ENCODE data around the gene CWC25.
A peak's percentile ranks its signal among the peaks of the same experiment; 100 is the strongest.

Gene CWC25

DNA sequence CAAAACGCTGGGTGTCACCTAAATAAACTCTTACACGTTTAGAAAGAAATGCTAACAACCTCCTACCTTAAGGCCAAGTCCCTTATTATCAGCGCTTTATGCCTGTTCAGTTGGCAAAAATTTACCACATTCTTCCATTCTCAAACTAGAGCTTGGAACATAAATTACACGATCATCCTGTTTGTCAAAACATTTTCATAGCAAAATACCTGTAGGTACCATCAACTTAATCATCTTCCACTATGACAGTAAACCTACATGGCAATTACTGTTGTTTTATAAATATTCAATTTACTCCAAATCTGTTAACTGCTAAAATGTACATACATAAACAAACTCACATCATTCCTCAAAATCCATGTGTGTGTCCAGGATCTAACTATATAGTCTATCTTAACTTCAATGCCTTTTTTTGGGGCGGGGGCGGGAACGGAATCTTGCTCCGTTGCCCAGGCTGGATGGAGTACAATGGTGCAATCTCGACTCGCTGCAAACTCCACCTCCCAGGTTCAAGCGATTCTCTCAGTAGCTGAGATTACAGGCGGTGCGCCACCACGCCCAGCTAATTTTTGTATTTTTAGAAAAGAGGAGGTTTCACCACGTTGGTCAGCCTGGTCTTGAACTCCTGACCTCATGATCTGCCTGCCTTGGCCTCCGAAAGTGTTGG, 24.0 kb upstream of the CWC25 start:
- H3K9me3 ChIP-seq (ENCODE audit: control insufficient read depth, low read depth, low read length), result no peaks in the 10 kb centered on the region
- H3K9ac ChIP-seq (ENCODE audit: low read length), result no peak overlapping the region
- H3K4me1 ChIP-seq (ENCODE audit: control insufficient read depth, low read depth, low read length), result peaks cover 10% of the 10 kb centered on the region
- no peak overlapping the region for H3K27ac ChIP-seq (ENCODE audit: low read length)
- no peaks in the 10 kb centered on the region for H3K27me3 ChIP-seq (ENCODE audit: control insufficient read depth, insufficient read depth, low read length)
- no peak overlapping the region for H3K4me3 ChIP-seq (ENCODE audit: low read length)
- peaks cover 54% of the 10 kb centered on the region for H3K36me3 ChIP-seq (ENCODE audit: control insufficient read depth, low read depth, low read length)

DNA sequence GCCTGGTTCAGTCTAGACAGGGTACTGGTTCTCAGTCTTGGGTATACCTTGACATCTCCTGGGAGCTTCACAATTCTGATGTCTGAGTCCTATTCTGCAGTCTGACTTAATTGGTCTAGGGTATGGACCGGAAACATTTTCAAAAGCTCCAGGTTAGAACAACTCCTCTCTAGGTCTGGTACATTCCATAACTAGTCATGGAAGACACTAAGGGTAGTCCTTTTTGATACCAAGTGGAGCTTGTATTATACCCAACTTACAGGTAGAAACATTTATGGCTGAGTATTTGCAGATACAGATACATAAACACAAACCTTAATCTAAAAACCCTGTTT, 23.4 kb upstream of the CWC25 start:
- no peaks in the 10 kb centered on the region for H3K9me3 ChIP-seq (ENCODE audit: control insufficient read depth, low read depth, low read length)
- peaks cover 54% of the 10 kb centered on the region for H3K36me3 ChIP-seq (ENCODE audit: control insufficient read depth, low read depth, low read length)
- H3K9ac ChIP-seq (ENCODE audit: low read length), result no peak overlapping the region
- peaks cover 10% of the 10 kb centered on the region for H3K4me1 ChIP-seq (ENCODE audit: control insufficient read depth, low read depth, low read length)
- no peak overlapping the region for H3K27ac ChIP-seq (ENCODE audit: low read length)
- no peaks in the 10 kb centered on the region for H3K27me3 ChIP-seq (ENCODE audit: control insufficient read depth, insufficient read depth, low read length)
- no peak overlapping the region for H3K4me3 ChIP-seq (ENCODE audit: low read length)

DNA sequence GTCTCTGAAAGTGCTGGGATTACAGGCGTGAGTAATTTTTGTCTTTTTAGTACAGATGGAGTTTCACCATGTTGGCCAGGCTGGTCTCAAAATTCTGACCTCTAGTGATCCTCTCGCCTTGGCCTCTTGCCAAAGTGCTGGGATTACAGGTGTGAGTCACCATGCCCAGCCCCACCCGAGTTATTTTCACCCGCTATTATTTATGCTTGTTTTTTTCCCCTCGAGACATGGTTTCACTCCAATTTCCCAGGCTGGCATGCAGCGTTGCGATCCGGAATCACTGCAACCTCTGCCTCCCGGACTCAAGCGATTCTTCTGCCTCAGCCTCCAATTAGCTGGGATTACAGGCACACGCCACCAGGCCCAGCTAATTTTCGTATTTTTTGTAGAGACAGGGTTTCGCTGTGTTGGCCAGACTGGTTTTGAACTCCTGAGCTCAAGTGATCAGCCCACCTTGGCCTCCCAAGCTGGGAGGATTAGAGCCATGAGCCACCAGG, 19.2 kb upstream of the CWC25 start:
- Histone ChIP-seq H3K9me3 (ENCODE audit: control insufficient read depth, low read depth, low read length) (no peaks in the 10 kb centered on the region), H3K36me3 (ENCODE audit: control insufficient read depth, low read depth, low read length) (peaks cover 19% of the 10 kb centered on the region), H3K4me1 (ENCODE audit: control insufficient read depth, low read depth, low read length) (no peaks in the 10 kb centered on the region), H3K27ac (ENCODE audit: low read length) (no peak overlapping the region), H3K4me3 (ENCODE audit: low read length) (no peak overlapping the region), H3K27me3 (ENCODE audit: control insufficient read depth, insufficient read depth, low read length) (no peaks in the 10 kb centered on the region), H3K9ac (ENCODE audit: low read length) (no peak overlapping the region)

DNA sequence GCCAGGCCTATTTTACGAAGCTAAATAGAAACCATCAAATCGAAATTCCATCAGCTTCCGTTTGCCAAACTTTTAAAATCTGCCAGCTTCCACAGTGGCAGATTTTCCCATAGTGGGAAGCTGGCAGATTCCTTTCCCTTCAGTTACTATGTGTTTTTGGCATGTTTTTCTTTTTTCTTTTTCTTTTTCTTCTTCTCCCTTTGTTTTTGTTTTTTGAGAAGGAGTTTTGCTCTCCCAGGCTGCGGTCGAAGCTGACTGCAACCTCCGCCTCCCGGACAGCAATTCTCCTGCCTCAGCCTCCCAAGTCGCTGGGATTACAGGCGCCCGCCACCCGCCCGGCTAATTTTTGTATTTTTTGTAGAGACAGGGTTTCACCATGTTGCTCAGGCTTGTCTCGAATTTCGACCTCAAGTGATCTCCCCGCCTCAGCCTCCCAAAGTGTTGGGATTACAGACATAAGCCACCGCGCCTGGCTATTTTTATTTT, 684 bp upstream of the CWC25 start:
- Histone ChIP-seq H3K4me1 (ENCODE audit: control insufficient read depth, low read depth, low read length) (no peaks in the 10 kb centered on the region), H3K4me3 (ENCODE audit: low read length) (peak overlapping the region; percentile 85), H3K27ac (ENCODE audit: low read length) (peak overlapping the region; percentile 100), H3K9ac (ENCODE audit: low read length) (peak overlapping the region; percentile 99), H3K36me3 (ENCODE audit: control insufficient read depth, low read depth, low read length) (no peaks in the 10 kb centered on the region), H3K9me3 (ENCODE audit: control insufficient read depth, low read depth, low read length) (no peaks in the 10 kb centered on the region), H3K27me3 (ENCODE audit: control insufficient read depth, insufficient read depth, low read length) (no peaks in the 10 kb centered on the region)

DNA sequence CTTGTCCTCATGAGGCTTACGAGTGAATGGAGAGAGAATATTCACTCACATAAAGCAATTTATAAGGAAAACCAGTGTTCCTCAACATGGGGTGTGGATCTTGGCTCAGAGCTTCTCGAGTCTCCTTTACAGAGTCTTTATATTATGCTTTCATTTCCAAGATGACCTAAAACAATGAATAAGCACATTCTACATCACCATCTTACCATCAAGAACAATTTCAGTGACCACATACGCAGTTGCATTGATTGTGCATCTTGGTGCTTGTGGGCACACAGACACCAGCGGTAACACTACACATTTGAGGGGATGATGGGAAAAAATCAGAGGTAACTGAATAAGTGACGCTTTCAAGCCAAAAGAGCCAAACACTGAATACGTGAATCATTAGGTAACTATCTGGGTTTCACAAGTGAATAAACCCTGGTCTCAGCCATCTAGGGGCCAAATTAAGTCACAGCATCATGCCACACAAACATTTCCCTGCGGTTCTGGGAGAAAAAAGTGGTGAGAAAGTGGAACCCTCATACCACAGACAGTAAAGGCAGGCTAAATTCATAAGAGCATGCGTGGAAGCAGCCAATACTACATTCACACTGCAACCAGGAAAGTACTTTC, 9.4 kb downstream of the CWC25 start:
- Histone ChIP-seq H3K9me3 (ENCODE audit: control insufficient read depth, low read depth, low read length) (no peaks in the 10 kb centered on the region), H3K9ac (ENCODE audit: low read length) (no peak overlapping the region), H3K4me3 (ENCODE audit: low read length) (no peak overlapping the region), H3K27me3 (ENCODE audit: control insufficient read depth, insufficient read depth, low read length) (no peaks in the 10 kb centered on the region), H3K36me3 (ENCODE audit: control insufficient read depth, low read depth, low read length) (peaks cover 31% of the 10 kb centered on the region), H3K4me1 (ENCODE audit: control insufficient read depth, low read depth, low read length) (no peaks in the 10 kb centered on the region), H3K27ac (ENCODE audit: low read length) (no peak overlapping the region)

DNA sequence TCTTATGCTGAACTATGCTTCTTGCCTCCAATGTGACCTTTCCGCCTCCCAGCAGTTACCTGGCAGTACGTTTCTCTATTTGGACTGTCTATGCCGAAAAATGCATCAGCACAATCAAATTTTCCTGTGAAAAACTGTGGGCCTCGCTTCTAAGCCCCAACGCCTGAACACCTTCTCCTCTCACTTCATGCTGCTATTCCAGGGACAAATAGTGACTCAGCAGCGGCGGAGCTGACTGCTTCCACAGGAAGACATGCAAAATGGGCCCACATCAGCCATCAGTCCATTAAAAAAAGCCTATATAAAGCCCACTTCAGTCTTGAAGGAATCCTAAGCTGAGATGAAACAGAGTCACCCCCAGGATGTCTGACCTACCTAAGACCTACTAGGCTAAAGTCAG, 15.3 kb downstream of the CWC25 start:
- H3K27ac ChIP-seq (ENCODE audit: low read length), result no peak overlapping the region
- H3K27me3 ChIP-seq (ENCODE audit: control insufficient read depth, insufficient read depth, low read length), result no peaks in the 10 kb centered on the region
- H3K4me3 ChIP-seq (ENCODE audit: low read length), result no peak overlapping the region
- peaks cover 48% of the 10 kb centered on the region for H3K36me3 ChIP-seq (ENCODE audit: control insufficient read depth, low read depth, low read length)
- no peaks in the 10 kb centered on the region for H3K4me1 ChIP-seq (ENCODE audit: control insufficient read depth, low read depth, low read length)
- H3K9ac ChIP-seq (ENCODE audit: low read length), result no peak overlapping the region
- no peaks in the 10 kb centered on the region for H3K9me3 ChIP-seq (ENCODE audit: control insufficient read depth, low read depth, low read length)

DNA sequence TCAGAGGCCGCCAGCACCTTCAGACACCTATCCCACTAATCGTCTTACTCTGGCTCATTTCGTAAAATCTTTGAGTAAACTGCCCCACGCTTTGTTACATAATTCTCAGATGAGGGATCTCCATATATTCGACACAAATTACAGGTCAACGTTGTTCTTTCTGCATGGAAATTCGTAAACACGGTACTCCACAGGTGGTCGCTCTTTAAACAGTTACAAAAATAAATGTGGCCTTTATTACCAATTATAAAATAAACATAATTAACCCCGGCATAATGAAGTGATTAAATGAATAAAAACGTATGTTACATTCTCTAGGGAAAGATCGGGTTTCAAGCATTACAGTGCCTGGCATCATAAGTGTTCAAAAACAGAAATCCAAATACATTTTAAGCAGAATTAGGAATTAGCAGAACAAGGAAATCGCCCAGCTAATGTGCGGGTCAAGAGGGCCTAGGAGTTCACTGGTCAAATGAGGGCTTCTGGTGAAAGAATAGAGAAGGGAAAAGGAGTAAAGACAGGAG, 24.8 kb downstream of the CWC25 start:
- H3K27ac ChIP-seq (ENCODE audit: low read length), result peak overlapping the region; percentile 61
- peak overlapping the region; percentile 80 for H3K4me3 ChIP-seq (ENCODE audit: low read length)
- H3K4me1 ChIP-seq (ENCODE audit: control insufficient read depth, low read depth, low read length), result peaks cover 19% of the 10 kb centered on the region
- no peaks in the 10 kb centered on the region for H3K27me3 ChIP-seq (ENCODE audit: control insufficient read depth, insufficient read depth, low read length)
- H3K9ac ChIP-seq (ENCODE audit: low read length), result peak overlapping the region; percentile 89
- H3K9me3 ChIP-seq (ENCODE audit: control insufficient read depth, low read depth, low read length), result no peaks in the 10 kb centered on the region
- peaks cover 34% of the 10 kb centered on the region for H3K36me3 ChIP-seq (ENCODE audit: control insufficient read depth, low read depth, low read length)

DNA sequence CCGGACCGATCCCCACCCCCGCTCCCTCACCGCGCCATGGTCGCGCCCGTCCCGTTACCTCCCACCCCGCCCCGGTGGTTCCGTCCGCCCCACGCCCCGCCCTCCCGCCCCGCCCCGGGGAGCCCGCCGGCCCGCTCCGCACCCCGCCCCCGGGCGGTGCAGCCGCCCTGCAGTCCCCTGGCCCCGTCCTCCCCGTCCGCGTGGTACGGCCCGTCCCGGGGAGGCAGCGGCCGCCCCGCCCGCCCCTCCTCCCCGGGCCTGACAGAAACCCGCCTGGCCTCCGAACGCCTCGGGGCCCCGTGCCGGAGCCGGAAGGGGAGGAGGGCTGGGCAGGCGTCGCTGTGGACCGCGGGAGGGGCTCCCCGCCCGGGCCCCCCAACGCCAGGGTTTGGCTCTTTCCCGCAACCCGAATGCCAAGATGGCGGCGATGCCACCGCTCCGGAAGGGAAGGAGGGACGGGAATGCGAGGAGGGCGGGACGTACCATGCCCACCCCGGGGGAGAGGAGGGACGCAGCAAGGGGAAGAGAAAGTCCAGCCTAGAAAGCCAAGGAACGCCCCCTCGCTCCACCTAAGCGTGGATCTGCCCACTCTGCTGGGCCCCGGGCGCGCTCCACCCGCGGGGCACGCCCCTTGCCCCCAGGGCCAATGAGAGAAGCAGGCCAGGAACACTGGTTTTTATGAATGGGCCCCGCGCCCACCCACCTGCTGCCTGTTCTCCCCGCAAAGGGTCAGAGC, 25.5 kb downstream of the CWC25 start, which contains the start of gene PIP4K2B:
TSS of gene PIP4K2B (minus strand) at position 56 of the 736 bp plus-strand sequence. CDS start 132 bp downstream, outside the sequence.
- H3K36me3 ChIP-seq (ENCODE audit: control insufficient read depth, low read depth, low read length), result peaks cover 36% of the 10 kb centered on the region
- no peaks in the 10 kb centered on the region for H3K27me3 ChIP-seq (ENCODE audit: control insufficient read depth, insufficient read depth, low read length)
- H3K27ac ChIP-seq (ENCODE audit: low read length), result peak within 1 kb of the TSS; percentile 61
- H3K4me3 ChIP-seq (ENCODE audit: low read length), result peak within 1 kb of the TSS; percentile 80
- peak within 1 kb of the TSS; percentile 89 for H3K9ac ChIP-seq (ENCODE audit: low read length)
- peaks cover 19% of the 10 kb centered on the region for H3K4me1 ChIP-seq (ENCODE audit: control insufficient read depth, low read depth, low read length)
- no peaks in the 10 kb centered on the region for H3K9me3 ChIP-seq (ENCODE audit: control insufficient read depth, low read depth, low read length)

DNA sequence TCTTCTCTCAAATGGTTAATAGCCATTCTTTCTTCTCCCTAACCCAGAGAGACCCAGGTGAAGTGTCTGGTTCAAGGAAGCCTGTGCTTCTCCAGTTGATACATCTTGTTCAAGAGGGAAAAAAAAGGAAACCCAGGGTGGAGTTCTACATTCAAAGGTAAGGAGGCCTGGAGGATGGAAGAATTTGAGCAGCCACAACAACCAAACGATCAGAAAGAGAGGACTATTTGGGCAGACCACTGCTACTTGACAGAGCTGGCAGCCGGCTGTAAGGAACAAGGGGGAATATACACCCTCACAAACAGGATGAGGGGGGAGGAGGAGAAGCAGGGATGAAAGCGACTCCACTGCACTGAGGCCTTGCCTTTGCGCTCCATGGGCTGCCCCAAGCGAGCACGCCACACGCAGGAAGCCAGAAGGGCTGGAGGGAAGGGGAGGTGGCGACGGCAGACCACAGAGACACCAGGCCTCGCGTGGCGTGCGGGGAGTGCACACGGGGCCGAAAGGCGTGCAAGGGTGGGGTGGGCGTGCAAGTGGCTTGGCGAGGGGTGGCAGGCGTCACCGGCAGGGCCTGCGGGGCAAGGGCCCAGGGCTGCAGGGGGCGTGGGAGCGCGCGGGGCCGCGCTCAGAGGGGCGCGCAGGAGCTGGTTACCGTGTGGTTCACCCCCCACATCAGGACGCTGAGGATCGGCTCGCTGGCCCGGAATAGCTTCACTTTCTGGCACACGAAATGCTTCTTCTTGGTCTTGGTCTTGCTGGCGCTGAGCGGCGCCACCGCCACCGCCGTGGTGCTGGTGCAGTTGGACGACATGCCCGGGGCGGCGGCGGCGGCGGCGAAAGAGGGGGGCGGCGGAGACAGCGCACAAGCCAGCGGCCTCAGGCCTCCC, 26.3 kb downstream of the CWC25 start:
- H3K9ac ChIP-seq (ENCODE audit: low read length), result peak overlapping the region; percentile 81
- H3K4me3 ChIP-seq (ENCODE audit: low read length), result peak overlapping the region; percentile 69
- peaks cover 19% of the 10 kb centered on the region for H3K4me1 ChIP-seq (ENCODE audit: control insufficient read depth, low read depth, low read length)
- H3K9me3 ChIP-seq (ENCODE audit: control insufficient read depth, low read depth, low read length), result no peaks in the 10 kb centered on the region
- no peak overlapping the region for H3K27ac ChIP-seq (ENCODE audit: low read length)
- no peaks in the 10 kb centered on the region for H3K27me3 ChIP-seq (ENCODE audit: control insufficient read depth, insufficient read depth, low read length)
- H3K36me3 ChIP-seq (ENCODE audit: control insufficient read depth, low read depth, low read length), result peaks cover 32% of the 10 kb centered on the region

DNA sequence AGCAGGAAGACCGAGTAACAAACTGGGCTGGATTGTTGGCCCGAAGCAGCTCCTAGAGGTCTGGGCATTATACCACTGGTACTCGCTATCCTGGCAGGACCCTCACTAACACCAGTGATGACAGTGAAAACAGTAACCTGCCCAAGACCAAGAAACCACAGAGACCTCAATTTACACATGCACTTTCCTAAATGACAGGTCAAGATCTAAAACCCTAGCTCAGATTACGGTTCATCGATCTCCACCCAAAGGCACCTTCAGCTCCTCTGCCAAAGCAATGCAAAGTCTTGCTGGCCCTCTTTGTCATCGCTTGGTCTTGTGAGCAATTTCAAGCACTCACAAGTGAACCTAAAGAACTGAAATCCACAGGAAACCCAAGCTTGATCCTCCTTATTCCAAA, 27.3 kb downstream of the CWC25 start:
- Histone ChIP-seq H3K27me3 (ENCODE audit: control insufficient read depth, insufficient read depth, low read length) (no peaks in the 10 kb centered on the region), H3K9me3 (ENCODE audit: control insufficient read depth, low read depth, low read length) (no peaks in the 10 kb centered on the region), H3K4me1 (ENCODE audit: control insufficient read depth, low read depth, low read length) (peaks cover 19% of the 10 kb centered on the region), H3K27ac (ENCODE audit: low read length) (no peak overlapping the region), H3K4me3 (ENCODE audit: low read length) (peak overlapping the region; percentile 69), H3K9ac (ENCODE audit: low read length) (no peak overlapping the region), H3K36me3 (ENCODE audit: control insufficient read depth, low read depth, low read length) (peaks cover 33% of the 10 kb centered on the region)

DNA sequence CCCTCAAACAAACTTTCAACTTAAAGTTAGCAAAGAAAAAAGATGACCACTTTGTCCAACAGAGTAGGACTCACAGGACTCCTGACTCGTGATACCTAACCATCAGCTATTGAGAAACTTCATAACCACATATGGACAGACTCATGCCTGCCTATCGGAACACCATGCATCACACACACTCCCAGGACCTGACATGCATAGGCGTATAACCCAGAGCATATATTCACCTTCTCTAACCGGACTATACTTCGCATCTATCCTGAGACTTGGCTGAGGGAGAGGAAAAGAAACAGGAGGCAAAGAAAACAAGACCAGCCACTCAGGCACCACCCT, 28.0 kb downstream of the CWC25 start:
- Histone ChIP-seq H3K27me3 (ENCODE audit: control insufficient read depth, insufficient read depth, low read length) (no peaks in the 10 kb centered on the region), H3K9ac (ENCODE audit: low read length) (no peak overlapping the region), H3K36me3 (ENCODE audit: control insufficient read depth, low read depth, low read length) (peaks cover 31% of the 10 kb centered on the region), H3K4me3 (ENCODE audit: low read length) (peak overlapping the region; percentile 69), H3K4me1 (ENCODE audit: control insufficient read depth, low read depth, low read length) (peaks cover 19% of the 10 kb centered on the region), H3K9me3 (ENCODE audit: control insufficient read depth, low read depth, low read length) (no peaks in the 10 kb centered on the region), H3K27ac (ENCODE audit: low read length) (no peak overlapping the region)

Measured in iPS-18a (cell line).